ENCODE data around the gene PUSL1.

The PUSL1 gene

DNA sequence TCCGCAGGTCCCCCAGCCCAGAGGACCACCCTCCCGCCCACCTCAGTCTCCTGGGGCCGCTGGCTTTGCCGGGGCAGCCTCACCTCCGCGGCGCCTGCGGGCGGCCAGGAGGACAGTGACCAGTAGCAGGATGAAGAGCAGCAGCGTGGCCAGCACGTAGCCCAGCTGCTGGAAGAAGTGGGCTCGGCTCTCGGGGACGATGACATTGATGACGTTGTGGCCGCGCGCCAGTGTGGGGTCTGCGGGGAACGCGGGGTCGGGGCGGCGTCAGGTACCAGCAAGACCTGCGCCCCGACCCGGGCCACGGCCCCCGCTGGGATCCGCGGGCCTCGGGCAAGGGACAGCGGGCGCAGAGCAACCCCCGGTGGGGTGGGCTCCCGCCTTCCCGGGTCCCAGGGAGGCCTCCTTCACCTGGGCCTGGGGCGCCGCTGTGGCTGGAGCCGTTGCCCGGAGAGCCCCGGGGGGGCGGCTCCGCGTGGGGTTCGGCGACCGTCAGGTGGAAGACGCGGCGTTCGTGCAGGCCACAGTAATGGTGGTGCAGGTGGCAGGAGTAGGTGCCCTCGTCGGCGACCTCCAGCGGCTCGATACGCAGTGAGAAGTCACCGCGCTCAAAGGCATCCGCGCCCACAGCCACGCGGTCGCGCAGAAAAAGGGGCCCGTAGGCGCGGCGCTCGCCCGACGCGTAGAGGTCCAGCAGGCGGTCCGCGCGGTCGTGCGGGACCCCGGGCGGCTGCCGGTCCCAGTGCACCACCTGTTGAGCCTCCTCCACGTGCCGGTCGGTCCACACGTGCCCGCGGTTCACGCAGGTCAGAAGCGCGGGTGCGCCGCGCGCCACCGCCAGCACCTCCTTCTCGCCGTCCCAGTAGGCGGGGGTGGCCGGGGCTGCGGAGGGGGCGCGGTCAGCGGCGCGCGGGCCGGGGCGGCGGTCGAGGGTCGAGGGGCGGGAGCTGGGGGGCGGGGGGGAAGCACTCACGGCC, 46.2 kb downstream of the PUSL1 start:
- no peak for DNase-seq (ENCODE audit: low spot score)

DNA sequence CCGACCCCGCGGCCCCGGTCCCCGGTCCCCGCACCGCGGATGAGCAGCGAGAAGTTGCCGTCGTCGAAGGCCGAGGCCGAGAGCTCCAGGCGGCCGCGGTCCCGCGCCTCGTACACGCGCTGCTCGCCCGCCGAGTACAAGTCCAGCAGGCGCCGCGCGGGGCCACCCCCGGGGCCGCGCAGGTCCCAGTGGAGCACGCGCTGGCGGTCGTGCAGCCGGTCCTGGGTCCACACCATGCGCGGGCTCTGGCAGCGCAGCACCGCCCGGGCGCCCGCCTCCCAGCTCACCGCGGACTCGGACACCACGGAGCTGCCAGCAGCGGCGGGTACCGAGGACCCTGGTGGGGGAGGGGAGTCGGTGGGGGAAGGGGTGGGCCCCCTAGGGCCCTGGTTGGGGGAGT, 47.0 kb downstream of the PUSL1 start:
- DNase-seq (ENCODE audit: low spot score) = no peak

DNA sequence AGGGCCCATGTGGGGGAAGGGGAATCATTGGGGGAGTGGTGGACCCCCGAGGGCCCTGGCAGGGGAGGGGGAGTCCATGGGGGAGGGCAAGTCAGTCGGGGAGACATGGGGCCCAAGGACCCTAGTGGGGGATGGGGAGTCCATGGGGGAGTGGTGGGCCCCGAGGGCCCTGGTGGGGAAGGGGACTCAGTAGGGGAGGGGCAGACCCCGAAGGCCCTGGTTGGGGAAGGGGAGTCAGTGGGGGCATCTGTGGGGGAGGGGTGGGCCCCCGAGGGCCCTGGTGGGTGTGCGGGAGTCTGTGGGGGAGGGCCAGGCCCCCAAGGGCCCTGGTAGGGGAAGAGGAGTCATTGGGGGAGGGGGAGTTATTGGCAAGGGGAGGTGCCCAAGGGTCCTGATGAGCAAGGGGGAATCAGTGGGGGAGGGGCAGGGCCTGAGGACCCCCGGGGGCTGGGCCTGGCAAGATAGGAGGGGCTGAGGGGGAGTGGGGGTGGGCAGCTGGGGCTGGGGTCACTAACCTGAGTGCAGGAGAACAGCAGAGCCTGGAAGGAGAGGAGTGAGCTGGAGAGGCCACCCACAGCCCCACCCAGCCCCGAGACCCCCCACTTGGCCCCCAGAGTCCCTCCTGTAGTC, 47.9 kb downstream of the PUSL1 start:
- DNase-seq (ENCODE audit: low spot score) = no peak

DNA sequence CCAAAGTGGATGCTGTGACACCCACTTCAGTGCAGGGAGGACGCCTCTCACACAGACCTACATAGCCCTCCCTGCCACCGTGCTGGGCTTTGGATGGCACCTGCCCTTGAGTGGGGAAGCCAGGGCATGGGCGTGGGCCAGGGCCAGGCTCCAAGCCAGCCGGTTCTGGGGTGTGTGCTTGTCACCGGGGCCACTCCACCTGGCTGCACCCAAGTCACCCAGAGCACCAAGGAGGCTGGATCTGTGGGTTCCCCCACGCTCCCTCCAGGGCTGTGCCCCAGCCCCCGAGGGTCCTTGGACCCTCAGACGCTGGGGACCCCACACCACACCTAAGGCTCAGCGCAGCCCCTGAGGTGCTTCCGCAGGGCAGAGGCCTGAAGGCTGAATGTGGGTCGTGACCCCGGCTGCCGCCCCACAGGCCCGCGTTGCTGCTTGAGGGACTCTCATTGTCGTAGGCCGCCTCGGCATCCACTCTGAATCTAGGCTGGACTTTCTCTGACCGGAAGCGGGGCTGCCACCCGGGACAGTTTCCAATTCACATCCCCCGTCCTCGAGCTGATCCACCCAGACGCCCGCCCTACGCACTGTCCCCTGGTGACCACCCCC, 48.5 kb downstream of the PUSL1 start:
- no peak for DNase-seq (ENCODE audit: low spot score)

DNA sequence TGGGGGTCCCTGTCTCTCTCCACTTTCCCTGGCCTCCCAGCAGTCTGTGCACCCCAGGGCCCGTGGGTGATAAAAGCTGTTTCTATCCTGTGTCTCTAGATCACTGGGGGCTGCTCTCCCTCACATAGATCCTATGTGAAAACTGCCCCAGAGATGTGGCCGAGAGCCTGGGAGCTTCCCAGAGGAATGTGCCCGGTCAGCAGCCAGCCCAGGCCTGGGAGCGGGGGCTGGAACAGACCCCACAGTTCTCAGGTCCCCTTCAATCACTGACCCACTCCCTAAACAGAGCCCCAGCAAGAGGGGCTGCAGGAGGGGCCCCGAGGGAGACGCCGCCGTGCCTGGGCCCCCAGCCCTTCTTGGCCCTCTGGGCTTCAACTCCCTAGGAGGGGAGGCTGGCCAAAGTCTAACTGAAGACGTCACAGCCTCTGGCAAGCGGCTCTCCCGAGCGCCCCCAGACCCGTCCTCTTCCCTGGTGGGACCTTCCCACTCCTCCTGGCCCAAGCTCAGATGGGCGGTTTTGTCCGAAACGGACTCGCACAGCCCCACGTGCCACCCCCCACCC, 49.6 kb downstream of the PUSL1 start:
- DNase-seq (ENCODE audit: low spot score) = no peak

DNA sequence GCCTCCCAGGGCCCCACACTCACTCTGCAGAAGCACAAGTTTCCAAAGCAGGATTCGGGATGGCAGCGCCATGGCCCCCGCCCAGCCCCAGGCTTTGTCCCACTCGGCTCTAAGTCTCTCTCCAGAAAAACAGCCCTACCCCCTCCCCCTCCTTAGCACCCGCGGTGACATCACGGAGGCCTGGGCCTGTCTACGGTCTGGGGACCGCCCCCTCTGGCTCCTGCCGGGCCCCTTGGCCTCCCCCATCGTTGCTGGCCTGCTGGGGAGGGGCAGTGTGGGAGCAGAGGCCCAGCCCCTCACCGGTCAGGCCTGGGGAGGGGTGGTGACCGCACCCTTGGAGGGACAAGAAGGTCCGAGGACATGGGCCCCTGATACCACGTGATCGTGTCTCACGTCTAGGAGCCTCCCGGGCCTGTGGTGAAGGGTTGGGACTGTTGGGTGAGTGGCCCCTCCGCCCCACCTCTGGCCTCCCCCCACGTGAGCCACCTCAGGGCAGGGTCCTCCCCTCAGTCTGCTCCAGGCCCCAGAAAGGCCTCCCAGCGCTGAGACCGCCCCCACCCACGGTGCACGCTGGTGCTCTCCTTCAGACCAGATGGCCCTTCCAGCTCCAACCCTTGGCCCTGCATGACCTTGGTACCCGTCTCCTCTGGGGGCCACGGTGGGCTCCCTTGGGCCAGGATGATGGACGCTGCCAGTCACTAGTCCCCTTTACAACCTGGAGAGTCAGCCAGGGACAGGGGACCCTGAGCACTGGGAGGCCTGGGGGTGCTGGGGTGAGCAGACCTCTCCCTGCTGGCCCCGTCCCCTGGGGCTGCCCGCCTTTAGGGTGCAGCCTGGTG, 50.3 kb downstream of the PUSL1 start, which contains the start of gene MXRA8:
Gene MXRA8 (minus strand): TSS at position 123 of the 839 bp plus-strand sequence. CDS start 51 bp downstream, at position 72.
- no peak for DNase-seq (ENCODE audit: low spot score)

DNA sequence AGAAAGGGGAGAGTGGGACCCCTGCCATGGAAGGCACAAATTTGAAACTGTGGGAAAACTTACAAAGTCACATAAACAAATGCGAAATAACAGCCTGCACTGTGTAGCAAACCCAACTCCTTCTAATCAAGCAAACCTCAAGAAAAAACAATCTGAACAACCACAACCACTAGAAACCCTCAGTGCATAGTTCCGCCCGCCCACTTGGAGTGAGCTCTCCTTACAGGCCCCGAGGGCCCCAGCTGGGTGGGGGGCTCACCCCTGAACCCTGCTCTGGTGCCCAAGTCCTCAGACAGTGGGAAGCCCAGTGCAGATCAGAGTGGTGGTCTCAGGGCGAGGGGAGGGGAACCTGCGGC, 50.9 kb downstream of the PUSL1 start:
- no peak for DNase-seq (ENCODE audit: low spot score)

DNA sequence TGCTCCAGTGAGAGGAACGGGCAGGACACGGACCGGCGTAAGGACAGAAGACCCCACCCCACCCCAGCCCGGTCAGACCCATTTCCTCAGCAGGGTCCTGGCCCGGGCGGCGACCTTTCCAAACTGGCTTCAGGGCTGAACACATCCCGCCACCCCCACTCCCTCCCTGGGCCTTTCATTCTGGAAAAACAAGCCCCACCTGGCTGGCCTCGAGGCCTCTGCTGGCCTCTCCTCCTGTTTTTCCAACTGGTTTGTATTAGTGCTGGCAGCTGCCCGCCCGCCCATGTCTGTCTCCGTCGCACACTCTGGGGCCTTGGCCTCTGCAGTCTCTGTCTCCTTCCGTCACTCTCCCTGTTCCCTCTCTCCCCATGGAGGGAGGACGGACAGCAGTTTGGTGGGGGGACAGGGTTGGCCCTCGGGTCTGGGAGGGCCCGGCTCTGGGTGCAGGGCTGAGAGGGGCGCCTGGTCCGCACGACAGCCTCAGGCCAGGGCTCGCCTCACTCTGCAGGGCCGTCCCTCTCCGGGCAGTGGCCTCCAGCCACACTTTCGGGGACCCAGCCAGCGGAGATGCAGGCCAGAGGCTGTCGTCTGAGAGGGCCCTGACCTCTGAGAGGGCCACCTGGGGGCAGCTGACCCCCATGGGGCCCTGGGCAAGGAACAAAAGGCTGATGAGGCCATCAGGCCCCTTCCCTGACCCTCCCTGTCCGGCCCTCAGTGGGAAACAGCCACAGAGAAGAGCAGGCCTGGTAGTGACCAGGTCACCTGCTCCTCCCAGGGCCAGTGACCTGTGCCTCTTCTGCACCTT, 51.5 kb downstream of the PUSL1 start:
- DNase-seq (ENCODE audit: low spot score) = no peak

DNA sequence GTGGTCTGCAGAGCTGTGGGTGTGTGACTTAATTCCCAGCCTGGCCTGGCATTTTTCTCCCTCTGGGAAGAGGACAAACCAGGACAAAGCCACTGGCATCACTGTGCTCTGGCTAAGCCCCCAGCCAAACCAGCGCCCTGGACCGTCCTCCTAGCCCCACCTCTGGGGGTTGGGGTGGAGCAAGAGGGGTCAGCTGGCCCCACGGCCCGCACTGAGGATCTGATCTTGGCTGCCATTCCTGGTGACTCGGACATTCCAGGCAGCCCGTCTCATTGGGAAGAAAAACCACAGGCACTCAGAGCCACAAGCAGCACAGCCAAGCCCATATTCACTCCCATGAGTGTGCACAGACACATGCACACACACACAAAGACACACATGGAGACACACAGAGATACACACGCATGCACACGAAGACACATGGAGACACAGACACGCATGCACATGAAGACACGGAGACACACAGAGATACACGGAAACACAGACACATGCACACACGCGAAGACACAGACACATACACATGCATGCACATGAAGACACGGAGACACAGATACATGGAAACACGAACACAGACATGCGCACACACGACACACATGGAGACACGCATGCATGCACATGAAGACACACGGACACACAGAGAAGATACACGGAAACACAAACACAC, 52.2 kb downstream of the PUSL1 start:
- peak; percentile 48 for DNase-seq (ENCODE audit: low spot score)

Measured in kidney capillary endothelial cell (primary cell).